Measurements from ENCODE around the gene RELA. TPM values are rescaled to one million over a fixed set of nuclear protein-coding genes. Genes with fewer than 3 reads are reported as not detected.
"Not testable (repeated sequence)": the region's sequence is repeated elsewhere in the genome, so short reads cannot be mapped to it uniquely, and the experiment has no call there.

The RELA gene
- total and polyA plus RNA-seq, 5 donors from 2014 or later, result 40.3 to 295 (median 53.4) TPM

DNA sequence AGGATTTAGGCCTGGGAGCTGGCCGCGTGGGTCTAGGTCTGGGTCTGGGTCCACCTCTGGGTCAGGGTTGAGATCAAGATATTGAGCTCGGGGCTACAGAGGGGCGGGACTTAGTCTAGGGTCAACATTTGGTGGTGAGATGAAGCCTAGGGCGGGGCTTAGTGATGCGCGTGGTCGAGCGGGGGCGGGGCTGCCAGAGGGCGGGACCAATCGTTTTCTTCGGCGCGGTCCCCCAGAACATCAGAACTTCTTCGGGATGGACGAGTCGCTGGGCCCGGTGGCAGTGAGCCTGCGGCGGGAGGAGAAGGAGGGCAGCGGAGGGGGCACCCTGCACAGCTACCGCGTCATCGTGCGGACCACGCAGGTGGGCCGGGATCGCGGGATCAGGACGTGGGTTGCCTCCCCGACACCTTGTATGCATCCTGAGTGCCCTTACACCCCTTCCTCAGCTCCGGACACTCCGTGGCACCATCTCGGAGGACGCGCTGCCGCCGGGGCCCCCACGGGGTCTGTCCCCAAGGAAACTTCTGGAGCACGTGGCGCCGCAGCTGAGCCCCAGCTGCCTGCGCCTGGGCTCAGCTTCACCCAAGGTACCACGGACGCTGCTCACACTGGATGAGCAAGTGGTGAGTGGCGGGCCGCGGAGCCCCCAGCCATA is 20.6 kb downstream of the RELA start:
- H3K4me1 Mint-ChIP-seq, result peaks cover 0 to 64% (median 26%) of the 10 kb centered on the region in 4 donors
- H3K4me3 ChIP-seq (ENCODE audit: low read depth, low read length), result peak overlapping the region; percentile 32
- DNase-seq (no peak), ATAC-seq (ENCODE audit: low read depth in 2 of 2) (no peak)
- H3K36me3 Mint-ChIP-seq, result peaks cover 16% of the 10 kb centered on the region
- H3K9me3 ChIP-seq (ENCODE audit: control insufficient read depth in 2 of 2, low read length in 2 of 2), result no peaks in the 10 kb centered on the region
- no peaks in the 10 kb centered on the region for H3K9me3 Mint-ChIP-seq
- H3K27me3 Mint-ChIP-seq, result no peaks in the 10 kb centered on the region
- peaks cover 62% of the 10 kb centered on the region for H3K4me1 ChIP-seq (ENCODE audit: control insufficient read depth, insufficient read depth, low read length, poor library complexity, severe bottlenecking)
- H3K27me3 ChIP-seq (ENCODE audit: control insufficient read depth, insufficient read depth, low read length), result no peaks in the 10 kb centered on the region
- peaks cover 40% of the 10 kb centered on the region for H3K36me3 ChIP-seq (ENCODE audit: control insufficient read depth, insufficient read depth, low read length)
- H3K4me3 Mint-ChIP-seq, result peak overlapping the region; percentile 58 to 92 (median 84)
- peak overlapping the region; percentile 87 to 97 (median 89) for H3K27ac Mint-ChIP-seq
- peak overlapping the region; percentile 91 for H3K27ac ChIP-seq (ENCODE audit: insufficient read depth, low read length, poor library complexity, severe bottlenecking)

- peaks cover 42% of the 10 kb centered on the region for H3K36me3 ChIP-seq (ENCODE audit: control insufficient read depth, insufficient read depth, low read length)
- Mint-ChIP-seq H3K27ac (peak overlapping the region; percentile 87 to 97 (median 89)), H3K4me1 (peaks cover 0 to 69% (median 26%) of the 10 kb centered on the region in 4 donors), H3K4me3 (peak overlapping the region; percentile 58 to 92 (median 84)), H3K27me3 (no peaks in the 10 kb centered on the region), H3K36me3 (peaks cover 19% of the 10 kb centered on the region), H3K9me3 (no peaks in the 10 kb centered on the region)
- peak overlapping the region; percentile 91 for H3K27ac ChIP-seq (ENCODE audit: insufficient read depth, low read length, poor library complexity, severe bottlenecking)
- DNase-seq (no peak), ATAC-seq (ENCODE audit: low read depth in 2 of 2) (no peak)
- H3K4me3 ChIP-seq (ENCODE audit: low read depth, low read length), result peak overlapping the region; percentile 37
- H3K27me3 ChIP-seq (ENCODE audit: control insufficient read depth, insufficient read depth, low read length), result no peaks in the 10 kb centered on the region
- H3K9me3 ChIP-seq (ENCODE audit: control insufficient read depth in 2 of 2, low read length in 2 of 2), result no peaks in the 10 kb centered on the region
- peaks cover 64% of the 10 kb centered on the region for H3K4me1 ChIP-seq (ENCODE audit: control insufficient read depth, insufficient read depth, low read length, poor library complexity, severe bottlenecking)
Observed at GRCh38 chr11:65641297-65642013, 21.3 kb downstream of the RELA start.

DNA sequence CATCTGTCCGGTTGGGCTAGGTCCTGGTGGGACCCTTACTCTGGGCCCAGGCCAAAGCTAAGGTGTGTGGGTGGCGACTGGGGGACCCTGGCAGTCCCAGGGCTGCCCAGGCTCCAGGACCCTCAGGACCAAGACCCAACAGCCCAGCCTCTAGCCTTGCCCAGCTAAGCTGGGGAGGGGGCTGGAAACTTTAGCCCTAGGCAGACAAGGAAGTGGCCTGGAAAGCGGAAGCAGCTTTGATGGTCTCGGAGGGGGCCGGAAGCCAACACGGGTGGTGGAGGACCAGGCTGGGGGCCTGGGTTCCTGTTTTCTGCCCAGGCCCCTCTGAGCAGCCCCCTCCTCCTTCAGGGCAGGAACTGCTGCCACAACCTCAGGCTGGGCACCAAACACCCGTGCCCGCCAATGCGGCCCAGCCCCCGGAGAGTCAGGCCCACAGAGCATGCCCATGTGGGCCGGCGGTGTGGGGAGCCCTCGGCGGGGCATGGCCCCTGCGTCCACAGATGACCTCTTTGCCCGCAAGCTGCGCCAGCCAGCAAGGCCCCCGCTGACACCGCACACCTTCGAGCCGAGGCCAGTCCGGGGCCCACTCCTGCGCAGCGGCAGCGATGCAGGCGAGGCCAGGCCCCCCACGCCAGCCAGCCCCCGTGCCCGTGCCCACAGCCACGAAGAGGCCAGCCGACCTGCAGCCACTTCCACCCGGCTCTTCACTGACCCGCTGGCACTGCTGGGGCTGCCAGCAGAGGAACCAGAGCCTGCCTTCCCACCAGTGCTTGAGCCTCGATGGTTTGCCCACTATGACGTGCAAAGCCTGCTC is 22.0 kb downstream of the RELA start:
- H3K4me3 Mint-ChIP-seq, result peak overlapping the region; percentile 90 to 97 (median 94)
- H3K36me3 Mint-ChIP-seq, result peaks cover 18% of the 10 kb centered on the region
- H3K9me3 ChIP-seq (ENCODE audit: control insufficient read depth in 2 of 2, low read length in 2 of 2), result no peaks in the 10 kb centered on the region
- no peaks in the 10 kb centered on the region for H3K9me3 Mint-ChIP-seq
- H3K4me3 ChIP-seq (ENCODE audit: low read depth, low read length), result peak overlapping the region; percentile 73
- H3K27ac Mint-ChIP-seq, result peak overlapping the region; percentile 91 to 97 (median 97)
- H3K4me1 ChIP-seq (ENCODE audit: control insufficient read depth, insufficient read depth, low read length, poor library complexity, severe bottlenecking), result peaks cover 64% of the 10 kb centered on the region
- H3K4me1 Mint-ChIP-seq, result peaks cover 0 to 68% (median 26%) of the 10 kb centered on the region in 4 donors
- DNase-seq, result peak; percentile 20 to 77 (median 45)
- ATAC-seq (ENCODE audit: low read depth in 2 of 2), result peak in 1 of 2 donors; percentile 9
- no peaks in the 10 kb centered on the region for H3K27me3 ChIP-seq (ENCODE audit: control insufficient read depth, insufficient read depth, low read length)
- H3K27me3 Mint-ChIP-seq, result no peaks in the 10 kb centered on the region
- H3K36me3 ChIP-seq (ENCODE audit: control insufficient read depth, insufficient read depth, low read length), result peaks cover 40% of the 10 kb centered on the region
- peak overlapping the region; percentile 91 for H3K27ac ChIP-seq (ENCODE audit: insufficient read depth, low read length, poor library complexity, severe bottlenecking)

DNA sequence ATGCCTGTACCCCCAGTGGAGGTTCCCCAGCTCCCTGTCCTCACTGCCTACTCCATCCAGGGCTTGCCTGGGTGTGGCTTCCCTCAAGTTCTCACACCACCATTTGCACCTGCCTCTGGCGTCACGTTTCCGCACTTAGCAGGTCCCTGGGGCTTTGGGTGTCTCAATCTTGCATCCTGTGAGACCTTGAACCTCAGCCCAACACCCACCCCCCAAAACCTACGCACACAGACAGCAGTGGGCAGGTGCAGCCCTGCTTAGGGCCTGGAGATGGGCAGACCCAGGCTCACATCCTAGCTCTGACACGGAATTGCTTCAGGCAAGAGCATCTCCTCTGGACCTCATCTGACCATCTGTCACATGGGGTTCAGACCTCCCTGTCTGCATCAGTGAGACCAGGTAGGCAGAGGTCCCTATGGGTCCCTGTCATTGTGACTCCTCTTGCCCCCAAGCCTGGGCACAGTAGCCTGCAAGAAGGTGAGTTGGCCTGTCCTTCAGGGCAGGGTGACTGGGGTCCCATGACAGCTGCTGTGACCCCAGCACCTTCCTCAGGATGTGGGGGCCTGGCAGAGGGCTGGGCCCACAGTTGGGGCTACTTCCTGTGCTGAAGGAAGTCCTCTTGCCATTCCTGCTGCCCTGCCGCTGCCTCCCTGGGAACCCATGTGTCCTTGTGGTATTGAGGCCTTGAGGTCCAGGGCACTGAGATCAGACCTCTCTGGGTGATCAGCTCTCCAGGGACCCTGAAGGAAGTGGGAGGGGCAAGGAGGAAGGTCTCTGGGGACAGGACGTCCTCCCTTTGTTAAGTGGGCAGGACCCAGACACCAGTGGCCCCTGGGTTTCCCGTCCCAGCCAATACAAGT is 22.9 kb downstream of the RELA start:
- ATAC-seq (ENCODE audit: low read depth in 2 of 2) (peak; percentile 65 to 71), DNase-seq (peak; percentile 60 to 93 (median 85))
- no peaks in the 10 kb centered on the region for H3K9me3 Mint-ChIP-seq
- peaks cover 0 to 66% (median 26%) of the 10 kb centered on the region in 4 donors for H3K4me1 Mint-ChIP-seq
- peak overlapping the region; percentile 91 to 97 (median 97) for H3K27ac Mint-ChIP-seq
- H3K27me3 Mint-ChIP-seq, result no peaks in the 10 kb centered on the region
- no peaks in the 10 kb centered on the region for H3K27me3 ChIP-seq (ENCODE audit: control insufficient read depth, insufficient read depth, low read length)
- peak overlapping the region; percentile 90 to 97 (median 94) for H3K4me3 Mint-ChIP-seq
- H3K4me1 ChIP-seq (ENCODE audit: control insufficient read depth, insufficient read depth, low read length, poor library complexity, severe bottlenecking), result peaks cover 64% of the 10 kb centered on the region
- peak overlapping the region; percentile 91 for H3K27ac ChIP-seq (ENCODE audit: insufficient read depth, low read length, poor library complexity, severe bottlenecking)
- no peaks in the 10 kb centered on the region for H3K9me3 ChIP-seq (ENCODE audit: control insufficient read depth in 2 of 2, low read length in 2 of 2)
- peak overlapping the region; percentile 73 for H3K4me3 ChIP-seq (ENCODE audit: low read depth, low read length)
- H3K36me3 ChIP-seq (ENCODE audit: control insufficient read depth, insufficient read depth, low read length), result peaks cover 39% of the 10 kb centered on the region
- peaks cover 19% of the 10 kb centered on the region for H3K36me3 Mint-ChIP-seq

- Histone ChIP-seq H3K4me1 (ENCODE audit: control insufficient read depth, insufficient read depth, low read length, poor library complexity, severe bottlenecking) (peaks cover 64% of the 10 kb centered on the region), H3K36me3 (ENCODE audit: control insufficient read depth, insufficient read depth, low read length) (peaks cover 42% of the 10 kb centered on the region), H3K4me3 (ENCODE audit: low read depth, low read length) (peak overlapping the region; percentile 73), H3K27ac (ENCODE audit: insufficient read depth, low read length, poor library complexity, severe bottlenecking) (peak overlapping the region; percentile 91)
- peak overlapping the region; percentile 90 to 97 (median 94) for H3K4me3 Mint-ChIP-seq
- not testable (repeated sequence) for H3K9me3 Mint-ChIP-seq; DNase-seq; H3K9me3 ChIP-seq (ENCODE audit: control insufficient read depth in 2 of 2, low read length in 2 of 2); H3K27me3 Mint-ChIP-seq; ATAC-seq (ENCODE audit: low read depth in 2 of 2); H3K27me3 ChIP-seq (ENCODE audit: control insufficient read depth, insufficient read depth, low read length)
- H3K4me1 Mint-ChIP-seq, result peaks cover 0 to 63% (median 24%) of the 10 kb centered on the region in 4 donors
- H3K27ac Mint-ChIP-seq, result peak overlapping the region; percentile 91 to 97 (median 97)
- H3K36me3 Mint-ChIP-seq, result peaks cover 20% of the 10 kb centered on the region
Observed at GRCh38 chr11:65639228-65639597, 23.5 kb downstream of the RELA start.

GRCh38 chr11:65637794-65638419 is 24.8 kb downstream of the RELA start, which contains the start of gene SIPA1:
TSS of gene SIPA1 (plus strand) at chr11:65638101. CDS start at chr11:65640922, 2,821 bp downstream.
- Histone ChIP-seq H3K36me3 (ENCODE audit: control insufficient read depth, insufficient read depth, low read length) (peaks cover 32% of the 10 kb centered on the region), H3K27me3 (ENCODE audit: control insufficient read depth, insufficient read depth, low read length) (no peaks in the 10 kb centered on the region), H3K4me1 (ENCODE audit: control insufficient read depth, insufficient read depth, low read length, poor library complexity, severe bottlenecking) (peaks cover 61% of the 10 kb centered on the region), H3K4me3 (ENCODE audit: low read depth, low read length) (peak within 1 kb of the TSS; percentile 67), H3K27ac (ENCODE audit: insufficient read depth, low read length, poor library complexity, severe bottlenecking) (peak within 1 kb of the TSS; percentile 91), H3K9me3 (ENCODE audit: control insufficient read depth in 2 of 2, low read length in 2 of 2) (no peaks in the 10 kb centered on the region)
- H3K27me3 Mint-ChIP-seq, result no peaks in the 10 kb centered on the region
- ATAC-seq (ENCODE audit: low read depth in 2 of 2) (peak; percentile 47 to 59), DNase-seq (peak; percentile 66 to 71 (median 68))
- H3K4me1 Mint-ChIP-seq, result peaks cover 0 to 59% (median 24%) of the 10 kb centered on the region in 4 donors
- H3K4me3 Mint-ChIP-seq, result peak within 1 kb of the TSS; percentile 90 to 97 (median 94)
- H3K27ac Mint-ChIP-seq, result peak within 1 kb of the TSS; percentile 91 to 97 (median 97)
- H3K9me3 Mint-ChIP-seq, result no peaks in the 10 kb centered on the region
- peaks cover 15% of the 10 kb centered on the region for H3K36me3 Mint-ChIP-seq
